B cell (primary cell): Measurements from ENCODE around the gene AXL. TPM values are rescaled to one million over a fixed set of nuclear protein-coding genes. Genes with fewer than 3 reads are reported as not detected.
A peak's percentile ranks its signal among the peaks of the same experiment; 100 is the strongest.

ENCODE experiments used
- ATAC-seq: fragments of 200-7000 bp; cut with Tn5 transposase; one replicate; pipeline ENCODE4 v1.10.0; 2021; ENCODE audit warnings: low read depth, mild to moderate bottlenecking, moderate number of reproducible peaks, moderate library complexity
- CTCF ChIA-PET: fragments of 350-600 bp; sonication (Branson Sonifier 250); formaldehyde crosslinking; loops from one replicate; lab custom pipeline; 2021; ENCODE audit warnings: antibody characterized with exemption, inconsistent platforms; lab: Charles Lee
- POLR2A ChIA-PET: fragments of 350-600 bp; sonication (Branson Sonifier 250); formaldehyde crosslinking; loops from one replicate; lab custom pipeline; 2021; ENCODE audit warnings: antibody characterized with exemption; lab: Charles Lee
- DNase-seq: peaks from one replicate; pipeline ENCODE4 v3.0.0; 2013
- H2AFZ ChIP-seq: 2 replicates; pipeline ENCODE4 v1.6.1; 2012; ENCODE audit warnings: mild to moderate bottlenecking, low read depth, low read length; ENCODE audit not compliant: insufficient read depth, poor library complexity, severe bottlenecking
- H3K27ac ChIP-seq, 2 donors: 1 replicate in 1 of 2; 2 replicates in 1 of 2; pipeline ENCODE4 v1.5.1; 2012 to 2013; ENCODE audit warnings: low read length in 2 of 2, mild to moderate bottlenecking in 2 of 2, moderate library complexity in 1 of 2
- H3K27me3 ChIP-seq, 4 experiments: fragments of 200-600 bp in 1 of 4; sonication (generic) in 1 of 4; replicated peaks in 1 of 4; 1 replicate in 2 of 4; 2 replicates in 2 of 4; pipeline versions ENCODE4 v1.6.1 to v1.7.0; 2013 to 2016; ENCODE audit warnings: low read length in 3 of 4, mild to moderate bottlenecking in 2 of 4, mixed read lengths in 1 of 4, moderate library complexity in 1 of 4; ENCODE audit not compliant: insufficient read depth in 4 of 4, control insufficient read depth in 3 of 4; ENCODE audit errors: control extremely low read depth in 1 of 4
- H3K36me3 ChIP-seq, 2 experiments: replicated peaks in 1 of 2; 1 replicate in 1 of 2; 2 replicates in 1 of 2; pipeline versions ENCODE4 v1.6.1 to v1.7.1; 2013; ENCODE audit warnings: low read length in 1 of 2; ENCODE audit not compliant: insufficient read depth in 2 of 2, control insufficient read depth in 1 of 2; ENCODE audit errors: control extremely low read depth in 1 of 2, extremely low read depth in 1 of 2
- H3K4me1 ChIP-seq, 2 donors: fragments of 200-600 bp in 1 of 2; sonication (generic) in 1 of 2; 1 replicate in 1 of 2; 2 replicates in 1 of 2; pipeline versions ENCODE4 v1.5.1 to v1.6.1; 2013 to 2017; ENCODE audit warnings: low read length in 2 of 2; ENCODE audit not compliant: control insufficient read depth in 2 of 2, insufficient read depth in 2 of 2
- H3K4me2 ChIP-seq: replicated peaks from 2 replicates; pipeline ENCODE3; 2012; ENCODE audit warnings: mild to moderate bottlenecking, low read depth, low read length; ENCODE audit not compliant: poor library complexity, severe bottlenecking
- H3K4me3 ChIP-seq, 5 experiments: fragments of 200-600 bp in 1 of 5; sonication (generic) in 1 of 5; 1 replicate in 3 of 5; 2 replicates in 2 of 5; pipeline versions ENCODE4 v1.5.1 to v1.7.0; 2011 to 2016; ENCODE audit warnings: low read length in 4 of 5, mild to moderate bottlenecking in 4 of 5, low read depth in 2 of 5, control low read depth in 1 of 5, moderate library complexity in 1 of 5; ENCODE audit not compliant: insufficient read depth in 1 of 5; ENCODE audit errors: control extremely low read depth in 1 of 5, extremely low read depth in 1 of 5
- H3K79me2 ChIP-seq: fragments of 200-600 bp; sonication (generic); one replicate; pipeline ENCODE4 v1.6.0; 2016; ENCODE audit warnings: low read length; ENCODE audit not compliant: control insufficient read depth, insufficient read depth
- H3K9ac ChIP-seq: fragments of 200-600 bp; sonication (generic); 2 replicates; pipeline ENCODE4 v1.6.1; 2017; ENCODE audit warnings: mild to moderate bottlenecking, low read length, moderate library complexity
- H3K9me3 ChIP-seq, 3 donors: one replicate each; pipeline versions ENCODE4 v1.6.1 to v1.7.1; 2013; ENCODE audit warnings: low read length in 2 of 3; ENCODE audit not compliant: control insufficient read depth in 2 of 3, insufficient read depth in 1 of 3; ENCODE audit errors: control extremely low read depth in 1 of 3
- H4K20me1 ChIP-seq: 2 replicates; pipeline ENCODE4 v1.6.0; 2012; ENCODE audit warnings: mild to moderate bottlenecking, low read length; ENCODE audit not compliant: insufficient read depth, control insufficient read depth, poor library complexity, severe bottlenecking
- H3K27ac Mint-ChIP-seq: one replicate; pipeline ENCODE4 v1.8.0; 2021; ENCODE audit warnings: mixed read lengths
- H3K27me3 Mint-ChIP-seq: one replicate; pipeline ENCODE4 v1.8.0; 2021; ENCODE audit warnings: mixed read lengths
- H3K4me1 Mint-ChIP-seq: one replicate; pipeline ENCODE4 v1.8.0; 2021; ENCODE audit warnings: mixed read lengths
- H3K4me3 Mint-ChIP-seq: one replicate; pipeline ENCODE4 v1.8.0; 2021; ENCODE audit warnings: mixed read lengths
- H3K9me3 Mint-ChIP-seq: one replicate; pipeline ENCODE4 v1.8.0; 2022; ENCODE audit warnings: mixed read lengths; ENCODE audit not compliant: insufficient read depth
- EZH2 ChIP-seq: IDR thresholded peaks from 2 replicates; pipeline ENCODE4 v1.6.1; 2012; ENCODE audit warnings: borderline replicate concordance, low read depth, mild to moderate bottlenecking, moderate library complexity, low read length; ENCODE audit not compliant: insufficient read depth, poor library complexity, severe bottlenecking
- WGBS: methylation state at CpG from one replicate; pipeline ENCODE4 v1.1.5; 2013; ENCODE audit warnings: missing lambda C conversion rate; ENCODE audit not compliant: insufficient coverage; 5-methylcytosine and 5-hydroxymethylcytosine counted together
- intact Hi-C: fragments of 100-400 bp; cut with micrococcal nuclease; formaldehyde crosslinking; loops from one replicate; pipeline ENCODE4 v1.10.0; 2022
- polyA plus RNA-seq: library from polyadenylated mRNA; depleted of rRNA; stranded (reverse); fragments of >200 nt; gene quantifications from 2 replicates; pipeline ENCODE4 v1.2.3, GENCODE V29; 2012
- total RNA-seq, 2 donors: library from RNA; stranded (reverse); fragments of 120-200 nt in 1 of 2; gene quantifications; 1 replicate in 1 of 2; 2 replicates in 1 of 2; pipeline versions ENCODE4 v1.2.3 to v1.2.4, GENCODE V29; 2013 to 2022
- TF ChIP-seq, protein P1 (sequence below): fragments of 200-600 bp; IDR thresholded peaks from one replicate; pipeline ENCODE4 v1.8.0; 2022; ENCODE audit warnings: antibody characterized with exemption, mild to moderate bottlenecking

AXL gene
- total and polyA plus RNA-seq, 2 donors (not counting 1 experiment from before 2014, with no cell fraction given): not detected

- ATAC-seq (peak; percentile 72), DNase-seq (peak; percentile 100)
- CTCF ChIA-PET: interaction anchor here (0.6 to 7.9 kb wide), 14 partner anchors 15 to 306 kb away, joined by 3 to 67 read pairs (median 7); partner anchors contain the start of genes B9D2 and CCDC97
- Mint-ChIP-seq H3K9me3 (no peaks in the 10 kb centered on the region), H3K27me3 (no peaks in the 10 kb centered on the region), H3K4me1 (peaks cover 36% of the 10 kb centered on the region), H3K27ac (peak within 1 kb of the TSS; percentile 100), H3K4me3 (peak within 1 kb of the TSS; percentile 98)
- Histone ChIP-seq H3K9ac (peak within 1 kb of the TSS; percentile 94), H3K27me3 (no peaks in the 10 kb centered on the region), H3K79me2 (peaks cover 48% of the 10 kb centered on the region), H3K9me3 (peaks cover 0 to 6% (median 0%) of the 10 kb centered on the region in 3 donors), H3K36me3 (peaks cover 0 to 22% of the 10 kb centered on the region in 2 experiments), H4K20me1 (peaks cover 28% of the 10 kb centered on the region), H2AFZ (peak within 1 kb of the TSS; percentile 81), H3K4me2 (peak within 1 kb of the TSS; percentile 95), H3K4me3 (peak within 1 kb of the TSS; percentile 85 to 95 (median 93)), H3K27ac (peak within 1 kb of the TSS; percentile 97 to 99), H3K4me1 (peaks cover 24 to 38% of the 10 kb centered on the region in 2 donors)
- TF ChIP-seq, protein P1, sequence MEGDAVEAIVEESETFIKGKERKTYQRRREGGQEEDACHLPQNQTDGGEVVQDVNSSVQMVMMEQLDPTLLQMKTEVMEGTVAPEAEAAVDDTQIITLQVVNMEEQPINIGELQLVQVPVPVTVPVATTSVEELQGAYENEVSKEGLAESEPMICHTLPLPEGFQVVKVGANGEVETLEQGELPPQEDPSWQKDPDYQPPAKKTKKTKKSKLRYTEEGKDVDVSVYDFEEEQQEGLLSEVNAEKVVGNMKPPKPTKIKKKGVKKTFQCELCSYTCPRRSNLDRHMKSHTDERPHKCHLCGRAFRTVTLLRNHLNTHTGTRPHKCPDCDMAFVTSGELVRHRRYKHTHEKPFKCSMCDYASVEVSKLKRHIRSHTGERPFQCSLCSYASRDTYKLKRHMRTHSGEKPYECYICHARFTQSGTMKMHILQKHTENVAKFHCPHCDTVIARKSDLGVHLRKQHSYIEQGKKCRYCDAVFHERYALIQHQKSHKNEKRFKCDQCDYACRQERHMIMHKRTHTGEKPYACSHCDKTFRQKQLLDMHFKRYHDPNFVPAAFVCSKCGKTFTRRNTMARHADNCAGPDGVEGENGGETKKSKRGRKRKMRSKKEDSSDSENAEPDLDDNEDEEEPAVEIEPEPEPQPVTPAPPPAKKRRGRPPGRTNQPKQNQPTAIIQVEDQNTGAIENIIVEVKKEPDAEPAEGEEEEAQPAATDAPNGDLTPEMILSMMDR: peak; percentile 29
- no peak for TF ChIP-seq EZH2
- under 1% methylated on average over 51 of the region's 55 CpGs for WGBS
- intact Hi-C loops: loop anchor here (1.0 to 10.0 kb wide), 15 partner anchors 33 to 1922 kb away; partner anchors contain the start of genes ACTMAP, AKT2, BCKDHA and BLVRB
- POLR2A ChIA-PET: interaction anchor here (0.5 to 3.7 kb wide), 25 partner anchors 25 to 983 kb away, joined by 3 to 46 read pairs (median 5); partner anchors contain the start of genes B9D2, CCDC97, RAB4B and RPS19
Observed at GRCh38 chr19:41263850-41264580, 45.0 kb downstream of the AXL start, which contains the start of gene HNRNPUL1. Gene HNRNPUL1, plus strand, starts transcription at chr19:41264372. Its CDS starts 132 bp downstream, at chr19:41264504.
